GM12878 (cell line): Measurements from ENCODE around the gene WNT3A.

Source experiments
- EP300 ChIP-seq, 2 experiments: fragments of 150-350 bp in 1 of 2; IDR thresholded peaks; 2 replicates each; pipeline ENCODE4 v1.6.1; 2011 to 2012; ENCODE audit warnings: low read depth in 2 of 2, low read length in 2 of 2, borderline replicate concordance in 1 of 2, improper control_type of control experiment in 1 of 2, inconsistent platforms in 1 of 2; ENCODE audit not compliant: control insufficient read depth in 1 of 2
- FOXM1 ChIP-seq: IDR thresholded peaks from 2 replicates; pipeline ENCODE4 v1.6.1; 2012; ENCODE audit warnings: low read depth, mild to moderate bottlenecking, inconsistent platforms, low read length, moderate library complexity
- JUND ChIP-seq: IDR thresholded peaks from 2 replicates; pipeline ENCODE4 v1.6.1; 2012; ENCODE audit warnings: low read depth, mild to moderate bottlenecking, low read length, improper control_type of control experiment, moderate library complexity
- NFYB ChIP-seq: IDR thresholded peaks from 2 replicates; pipeline ENCODE4 v1.6.1; 2011; ENCODE audit warnings: low read depth, mild to moderate bottlenecking, low read length, improper control_type of control experiment, moderate library complexity; ENCODE audit not compliant: insufficient read depth
- NRF1 ChIP-seq: conservative IDR thresholded peaks from 2 replicates; pipeline ENCODE4 v1.6.1; 2011; ENCODE audit warnings: mild to moderate bottlenecking, low read depth, low read length, improper control_type of control experiment
- POLR2AphosphoS5 ChIP-seq: IDR thresholded peaks from 2 replicates; pipeline ENCODE4 v1.6.1; 2011; ENCODE audit warnings: mild to moderate bottlenecking, low read length, inconsistent platforms
- RAD21 ChIP-seq: IDR thresholded peaks from 2 replicates; pipeline ENCODE4 v1.6.1; 2011; ENCODE audit warnings: mild to moderate bottlenecking, low read depth, low read length, moderate library complexity; ENCODE audit not compliant: insufficient read depth
- SPI1 ChIP-seq: IDR thresholded peaks from 2 replicates; pipeline ENCODE4 v1.6.1; 2011; ENCODE audit warnings: low read depth, mild to moderate bottlenecking, low read length, moderate library complexity, borderline replicate concordance; ENCODE audit not compliant: insufficient read depth
- YY1 ChIP-seq: IDR thresholded peaks from 2 replicates; pipeline ENCODE4 v1.6.1; 2011; ENCODE audit warnings: low read depth, mild to moderate bottlenecking, low read length
- ZNF207 ChIP-seq: fragments of 450-650 bp; IDR thresholded peaks from 2 replicates; pipeline ENCODE4 v1.6.1; 2014; ENCODE audit warnings: antibody characterized with exemption, mild to moderate bottlenecking, borderline replicate concordance
- ZNF274 ChIP-seq: IDR thresholded peaks from one replicate; pipeline ENCODE4 v1.8.0; 2011; ENCODE audit not compliant: insufficient read length, insufficient read depth
- ZNF384 ChIP-seq: IDR thresholded peaks from 2 replicates; pipeline ENCODE4 v1.6.1; 2012; ENCODE audit warnings: low read depth, mild to moderate bottlenecking, low read length, improper control_type of control experiment, borderline replicate concordance
- TF ChIP-seq, protein P1 (sequence below), 3 experiments: IDR thresholded peaks in 2 of 3; conservative IDR thresholded peaks in 1 of 3; 2 replicates each; pipeline ENCODE4 v1.5.1; 2011; ENCODE audit warnings: low read depth in 3 of 3, low read length in 3 of 3, mild to moderate bottlenecking in 3 of 3, control low read depth in 2 of 3, moderate library complexity in 2 of 3, inconsistent platforms in 1 of 3, mixed read lengths in 1 of 3; ENCODE audit not compliant: control insufficient read depth in 2 of 3, insufficient read depth in 1 of 3; ENCODE audit errors: extremely low read depth in 1 of 3

DNA sequence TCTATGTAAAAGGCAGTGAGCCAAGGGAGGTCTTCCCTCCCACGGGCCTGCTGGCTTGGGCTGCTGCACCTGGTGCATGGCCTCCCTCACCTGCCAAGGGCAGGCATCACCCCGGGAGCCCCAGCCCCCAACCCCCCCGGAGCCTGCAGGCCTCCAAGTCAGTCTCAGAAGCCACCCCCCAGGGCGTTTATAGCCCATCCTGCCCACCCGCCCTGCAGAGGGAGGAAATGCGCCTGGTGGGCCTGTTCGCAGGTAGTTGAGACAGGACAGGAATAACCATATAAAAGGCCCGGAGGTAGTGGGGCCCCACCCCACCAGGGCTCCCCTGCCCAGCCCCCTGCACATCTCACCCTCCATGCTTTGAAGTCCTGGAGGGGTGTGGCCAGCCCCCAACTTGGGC is 57.5 kb downstream of the WNT3A start:
- no peak for TF ChIP-seq NFYB
- no peak for TF ChIP-seq ZNF384
- TF ChIP-seq, protein P1, sequence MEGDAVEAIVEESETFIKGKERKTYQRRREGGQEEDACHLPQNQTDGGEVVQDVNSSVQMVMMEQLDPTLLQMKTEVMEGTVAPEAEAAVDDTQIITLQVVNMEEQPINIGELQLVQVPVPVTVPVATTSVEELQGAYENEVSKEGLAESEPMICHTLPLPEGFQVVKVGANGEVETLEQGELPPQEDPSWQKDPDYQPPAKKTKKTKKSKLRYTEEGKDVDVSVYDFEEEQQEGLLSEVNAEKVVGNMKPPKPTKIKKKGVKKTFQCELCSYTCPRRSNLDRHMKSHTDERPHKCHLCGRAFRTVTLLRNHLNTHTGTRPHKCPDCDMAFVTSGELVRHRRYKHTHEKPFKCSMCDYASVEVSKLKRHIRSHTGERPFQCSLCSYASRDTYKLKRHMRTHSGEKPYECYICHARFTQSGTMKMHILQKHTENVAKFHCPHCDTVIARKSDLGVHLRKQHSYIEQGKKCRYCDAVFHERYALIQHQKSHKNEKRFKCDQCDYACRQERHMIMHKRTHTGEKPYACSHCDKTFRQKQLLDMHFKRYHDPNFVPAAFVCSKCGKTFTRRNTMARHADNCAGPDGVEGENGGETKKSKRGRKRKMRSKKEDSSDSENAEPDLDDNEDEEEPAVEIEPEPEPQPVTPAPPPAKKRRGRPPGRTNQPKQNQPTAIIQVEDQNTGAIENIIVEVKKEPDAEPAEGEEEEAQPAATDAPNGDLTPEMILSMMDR (IDR thresholded peaks at IDR 0.05 in 2 of 3, conservative IDR thresholded peaks at IDR 0.05 in 1 of 3; ENCODE audit: control insufficient read depth in 2 of 3, extremely low read depth in 1 of 3, insufficient read depth in 1 of 3, low read depth in 3 of 3, low read length in 3 of 3), result no peak
- TF ChIP-seq ZNF207, result no peak
- TF ChIP-seq SPI1, result no peak
- TF ChIP-seq YY1, result no peak
- TF ChIP-seq FOXM1, result no peak
- TF ChIP-seq NRF1, result no peak
- no peak for TF ChIP-seq ZNF274
- no peak for TF ChIP-seq RAD21
- TF ChIP-seq EP300 (IDR thresholded peaks at IDR 0.05; ENCODE audit: borderline replicate concordance in 1 of 2, control insufficient read depth in 1 of 2, low read depth in 2 of 2, low read length in 2 of 2), result no peak
- no peak for TF ChIP-seq JUND
- TF ChIP-seq POLR2AphosphoS5, result no peak
